HG03108 (cell line): ENCODE results near the gene MIPEP.
"Not testable (repeated sequence)": the region's sequence is repeated elsewhere in the genome, so short reads cannot be mapped to it uniquely, and the experiment has no call there.

Experiments
- ATAC-seq: cut with Tn5 transposase; IDR thresholded peaks from one replicate; pipeline ENCODE4 v1.9.1; 2021; ENCODE audit warnings: moderate library complexity; ENCODE audit not compliant: unreplicated experiment

Gene MIPEP

GRCh38 chr13:23889615-23890607, 711 bp upstream of the MIPEP start:
- ATAC-seq: peak; percentile 2

GRCh38 chr13:23884361-23884760, 4.8 kb downstream of the MIPEP start:
- not testable (repeated sequence) for ATAC-seq

GRCh38 chr13:23883255-23883654, 5.9 kb downstream of the MIPEP start:
- no peak for ATAC-seq

GRCh38 chr13:23881402-23881800, 7.8 kb downstream of the MIPEP start:
- ATAC-seq: not testable (repeated sequence)

GRCh38 chr13:23880493-23881401, 8.5 kb downstream of the MIPEP start:
- ATAC-seq: not testable (repeated sequence)

GRCh38 chr13:23877286-23877685, 11.9 kb downstream of the MIPEP start:
- ATAC-seq: no peak

- peak; percentile 59 for ATAC-seq
These were observed 12.9 kb downstream of the MIPEP start for GRCh38 chr13:23876265-23876664.

GRCh38 chr13:23871616-23872220, 17.5 kb downstream of the MIPEP start:
- no peak for ATAC-seq

- no peak for ATAC-seq
These were observed 18.7 kb downstream of the MIPEP start for GRCh38 chr13:23870356-23871140.

- ATAC-seq: no peak
These were observed 20.7 kb downstream of the MIPEP start for GRCh38 chr13:23868521-23868920.

GRCh38 chr13:23867027-23867491, 22.1 kb downstream of the MIPEP start:
- ATAC-seq: no peak

- ATAC-seq: no peak
These were observed 22.7 kb downstream of the MIPEP start for GRCh38 chr13:23866420-23867026.

GRCh38 chr13:23865906-23866305, 23.3 kb downstream of the MIPEP start:
- no peak for ATAC-seq

- no peak for ATAC-seq
These were observed 24.2 kb downstream of the MIPEP start for GRCh38 chr13:23865026-23865425.

- no peak for ATAC-seq
These were observed 27.9 kb downstream of the MIPEP start for GRCh38 chr13:23861310-23861709.

GRCh38 chr13:23859904-23860303, 29.3 kb downstream of the MIPEP start:
- no peak for ATAC-seq

GRCh38 chr13:23859455-23859854, 29.7 kb downstream of the MIPEP start:
- no peak for ATAC-seq

- ATAC-seq: no peak
These were observed 30.7 kb downstream of the MIPEP start for GRCh38 chr13:23858546-23858945.

- no peak for ATAC-seq
These were observed 33.0 kb downstream of the MIPEP start for GRCh38 chr13:23856008-23856750.
